GM19452 (cell line): ENCODE measurements around the gene ZIC2.

Experiments used
- ATAC-seq: cut with Tn5 transposase; IDR thresholded peaks from one replicate; pipeline ENCODE4 v1.9.1; 2021; ENCODE audit not compliant: unreplicated experiment

Gene ZIC2

GRCh38 chr13:99985886-99986527 is 4.4 kb downstream of the ZIC2 start:
- no peak for ATAC-seq

GRCh38 chr13:99986741-99987140 is 5.2 kb downstream of the ZIC2 start:
- ATAC-seq = no peak

- ATAC-seq = no peak
Measured at GRCh38 chr13:99987154-99988019, 5.8 kb downstream of the ZIC2 start.

- no peak for ATAC-seq
Measured at GRCh38 chr13:99988529-99989275, 7.1 kb downstream of the ZIC2 start.

- ATAC-seq = no peak
Measured at GRCh38 chr13:99989276-99990125, 7.9 kb downstream of the ZIC2 start.

GRCh38 chr13:99990126-99990977 is 8.8 kb downstream of the ZIC2 start:
- no peak for ATAC-seq

GRCh38 chr13:99991013-99991827 is 9.6 kb downstream of the ZIC2 start:
- ATAC-seq = no peak

GRCh38 chr13:99991828-99992775 is 10.5 kb downstream of the ZIC2 start:
- ATAC-seq = no peak

- no peak for ATAC-seq
Measured at GRCh38 chr13:99992949-99993351, 11.4 kb downstream of the ZIC2 start.

GRCh38 chr13:99993660-99994637 is 12.4 kb downstream of the ZIC2 start:
- no peak for ATAC-seq

- ATAC-seq = no peak
Measured at GRCh38 chr13:99994638-99995020, 13.0 kb downstream of the ZIC2 start.

- ATAC-seq = no peak
Measured at GRCh38 chr13:99995104-99995588, 13.6 kb downstream of the ZIC2 start.

GRCh38 chr13:99995589-99996380 is 14.2 kb downstream of the ZIC2 start:
- no peak for ATAC-seq

GRCh38 chr13:99996381-99996973 is 14.9 kb downstream of the ZIC2 start:
- ATAC-seq = no peak

- no peak for ATAC-seq
Measured at GRCh38 chr13:99997702-99998214, 16.2 kb downstream of the ZIC2 start.
